ENCODE measurements around the gene OCIAD2.
"Not testable (repeated sequence)": the region's sequence is repeated elsewhere in the genome, so short reads cannot be mapped to it uniquely, and the experiment has no call there.

The OCIAD2 gene

GRCh38 chr4:48898733-48899431, 7.7 kb downstream of the OCIAD2 start:
- H3K27ac ChIP-seq = no peak overlapping the region
- TF ChIP-seq CTCF (conservative IDR thresholded peaks at IDR 0.05) = no peak

GRCh38 chr4:48896845-48897244, 9.7 kb downstream of the OCIAD2 start:
- H3K27ac ChIP-seq = no peak overlapping the region
- TF ChIP-seq CTCF (conservative IDR thresholded peaks at IDR 0.05) = no peak

- H3K27ac ChIP-seq = no peak overlapping the region
- no peak for TF ChIP-seq CTCF (conservative IDR thresholded peaks at IDR 0.05)
Measured at GRCh38 chr4:48891028-48891619, 15.4 kb downstream of the OCIAD2 start.

GRCh38 chr4:48889750-48890149, 16.8 kb downstream of the OCIAD2 start:
- not testable (repeated sequence) for H3K27ac ChIP-seq

GRCh38 chr4:48881646-48882045, 24.9 kb downstream of the OCIAD2 start:
- H3K27ac ChIP-seq = peak overlapping the region; percentile 68

GRCh38 chr4:48879561-48880442, 26.8 kb downstream of the OCIAD2 start:
- no peak overlapping the region; the same call in 1 of the 2 replicates for H3K27ac ChIP-seq
- TF ChIP-seq CTCF (conservative IDR thresholded peaks at IDR 0.05) = no peak

- no peak overlapping the region for H3K27ac ChIP-seq
- TF ChIP-seq CTCF (conservative IDR thresholded peaks at IDR 0.05) = no peak
Measured at GRCh38 chr4:48877827-48878535, 28.6 kb downstream of the OCIAD2 start.

- H3K27ac ChIP-seq = not testable (repeated sequence)
Measured at GRCh38 chr4:48864696-48865095, 41.9 kb downstream of the OCIAD2 start.

All from VCaP (cell line).